MCF 10A (cell line): Measurements from ENCODE around the gene TTC4. TPM values are rescaled to one million over a fixed set of nuclear protein-coding genes. Genes with fewer than 3 reads are reported as not detected.

ENCODE experiments used
- BruUV-seq: library from RNA; stranded (reverse); fragments of 400-500 nt; replicated peaks from 2 replicates; lab custom pipeline; 2021; lab: Mats Ljungman, UMichigan
- CTCF ChIA-PET: fragments of 300-600 bp; sonication (Branson Sonifier 250); formaldehyde crosslinking; extraction: SDS; loops from one replicate; lab custom pipeline; 2021; ENCODE audit warnings: antibody characterized with exemption, inconsistent platforms; lab: Yijun Ruan, JAX
- POLR2A ChIA-PET: fragments of 300-600, 350-650 bp; sonication (Branson Sonifier 250); formaldehyde crosslinking; extraction: SDS; loops from one replicate; lab custom pipeline; 2020; ENCODE audit warnings: antibody characterized with exemption, inconsistent platforms; lab: Yijun Ruan, JAX
- DNase-seq: peaks from one replicate; pipeline ENCODE4 v3.0.0-alpha.2; 2018; ENCODE audit not compliant: unreplicated experiment
- H3K27ac Mint-ChIP-seq: one replicate; pipeline ENCODE4 v1.8.0; 2022; ENCODE audit warnings: mild to moderate bottlenecking, low read depth, mixed read lengths; ENCODE audit not compliant: unreplicated experiment
- H3K27me3 Mint-ChIP-seq: one replicate; pipeline ENCODE4 v1.8.0; 2022; ENCODE audit warnings: mixed read lengths; ENCODE audit not compliant: insufficient read depth, unreplicated experiment
- H3K36me3 Mint-ChIP-seq: one replicate; pipeline ENCODE4 v1.8.0; 2022; ENCODE audit warnings: mild to moderate bottlenecking, moderate library complexity, mixed read lengths; ENCODE audit not compliant: insufficient read depth, unreplicated experiment
- H3K4me1 Mint-ChIP-seq: one replicate; pipeline ENCODE4 v1.8.0; 2022; ENCODE audit warnings: mixed read lengths; ENCODE audit not compliant: insufficient read depth, unreplicated experiment
- H3K4me3 Mint-ChIP-seq: one replicate; pipeline ENCODE4 v1.8.0; 2022; ENCODE audit warnings: mild to moderate bottlenecking, moderate library complexity, mixed read lengths; ENCODE audit not compliant: unreplicated experiment
- H3K9me3 Mint-ChIP-seq: one replicate; pipeline ENCODE4 v1.8.0; 2022; ENCODE audit warnings: mixed read lengths; ENCODE audit not compliant: unreplicated experiment
- CTCF ChIP-seq: fragments of 200-600 bp; IDR thresholded peaks from one replicate; pipeline ENCODE4 v1.8.0; 2022; ENCODE audit warnings: antibody characterized with exemption, mild to moderate bottlenecking; ENCODE audit not compliant: unreplicated experiment
- intact Hi-C: fragments of 100-400 bp; cut with micrococcal nuclease; formaldehyde crosslinking; loops from 2 replicates; pipeline ENCODE4 v1.14.1; 2022
- total RNA-seq: library from RNA; stranded (reverse); gene quantifications from 2 replicates; pipeline ENCODE4 v1.2.3, GENCODE V29; 2022

TTC4 gene
- total RNA-seq, 1 experiment from 2014 or later = 25.0 TPM

DNA sequence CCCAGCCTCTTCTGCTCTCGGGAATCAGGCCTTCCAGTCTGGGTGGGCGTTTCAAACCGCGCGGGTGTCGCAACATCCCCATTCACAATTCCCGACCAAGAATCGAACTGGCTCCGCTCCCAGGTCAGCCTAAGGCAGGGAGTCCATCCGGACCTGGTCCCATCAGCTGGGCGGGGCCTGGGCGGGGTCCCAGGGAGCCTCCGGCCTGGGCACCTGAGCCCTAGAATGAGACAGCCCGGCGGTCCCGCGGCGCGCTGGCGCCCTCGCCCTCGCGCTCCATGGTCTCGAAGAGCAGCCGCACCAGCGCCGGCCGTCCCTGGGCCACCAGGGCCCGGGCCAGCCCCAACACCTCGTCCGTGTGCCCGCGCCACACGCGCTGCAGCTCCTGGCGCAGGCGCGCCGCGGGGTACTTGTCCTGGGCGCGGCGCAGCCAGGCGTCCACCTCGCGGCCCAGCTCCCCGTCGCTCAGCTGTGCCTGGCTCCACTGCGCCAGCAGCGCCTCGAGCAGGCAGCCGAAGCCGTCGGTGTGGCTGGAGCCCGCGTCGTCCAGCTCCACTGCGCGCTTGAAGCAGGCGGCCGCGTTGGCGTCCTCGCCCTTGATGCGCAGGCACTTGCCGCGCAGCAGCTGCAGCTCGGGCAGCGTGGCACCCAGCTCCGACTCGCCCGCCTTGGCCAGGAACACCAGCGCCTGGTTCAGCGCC, 65.5 kb downstream of the TTC4 start:
- no peak for DNase-seq
- no peak overlapping the region for H3K27ac Mint-ChIP-seq
- POLR2A ChIA-PET = no interaction called here
- H3K36me3 Mint-ChIP-seq = peaks cover 28% of the 10 kb centered on the region
- H3K27me3 Mint-ChIP-seq = no peaks in the 10 kb centered on the region
- BruUV-seq = no TSS peak
- CTCF ChIA-PET = interaction anchor here (0.5 kb wide), 1 partner anchor 979 kb away, joined by 3 read pairs; no protein-coding TSS in a partner anchor
- intact Hi-C loops = no loop called here
- peaks cover 12% of the 10 kb centered on the region for H3K4me1 Mint-ChIP-seq
- no peak for TF ChIP-seq CTCF
- H3K4me3 Mint-ChIP-seq = no peak overlapping the region
- H3K9me3 Mint-ChIP-seq = no peaks in the 10 kb centered on the region

GRCh38 chr1:54782156-54782555, 66.5 kb downstream of the TTC4 start:
- Mint-ChIP-seq H3K4me1 (peaks cover 12% of the 10 kb centered on the region), H3K36me3 (peaks cover 31% of the 10 kb centered on the region), H3K9me3 (no peaks in the 10 kb centered on the region), H3K27me3 (no peaks in the 10 kb centered on the region), H3K4me3 (no peak overlapping the region), H3K27ac (no peak overlapping the region)
- no peak for TF ChIP-seq CTCF
- DNase-seq = no peak
- POLR2A ChIA-PET = no interaction called here
- no TSS peak for BruUV-seq
- CTCF ChIA-PET = interaction anchor here (0.5 kb wide), 1 partner anchor 980 kb away, joined by 3 read pairs; no protein-coding TSS in a partner anchor
- intact Hi-C loops = no loop called here

- DNase-seq = no peak
- H3K4me3 Mint-ChIP-seq = no peak overlapping the region
- H3K27ac Mint-ChIP-seq = no peak overlapping the region
- no TSS peak for BruUV-seq
- intact Hi-C loops = no loop called here
- no peaks in the 10 kb centered on the region for H3K9me3 Mint-ChIP-seq
- no peaks in the 10 kb centered on the region for H3K27me3 Mint-ChIP-seq
- TF ChIP-seq CTCF = no peak
- peaks cover 12% of the 10 kb centered on the region for H3K4me1 Mint-ChIP-seq
- POLR2A ChIA-PET = no interaction called here
- CTCF ChIA-PET = interaction anchor here (1.0 kb wide), 1 partner anchor 18 kb away, joined by 4 read pairs; the partner anchor contains the start of gene TTC22
- peaks cover 31% of the 10 kb centered on the region for H3K36me3 Mint-ChIP-seq
Observed at GRCh38 chr1:54782588-54782987, 66.9 kb downstream of the TTC4 start.

GRCh38 chr1:54784066-54784465, 68.4 kb downstream of the TTC4 start:
- Mint-ChIP-seq H3K4me1 (peaks cover 12% of the 10 kb centered on the region), H3K27me3 (no peaks in the 10 kb centered on the region), H3K27ac (no peak overlapping the region), H3K9me3 (no peaks in the 10 kb centered on the region), H3K4me3 (no peak overlapping the region), H3K36me3 (peaks cover 31% of the 10 kb centered on the region)
- DNase-seq = no peak
- POLR2A ChIA-PET = no interaction called here
- no peak for TF ChIP-seq CTCF
- no TSS peak for BruUV-seq
- intact Hi-C loops = no loop called here
- CTCF ChIA-PET = no interaction called here
